H9 (cell line): ENCODE results near the gene TCOF1. TPM values are rescaled to one million over a fixed set of nuclear protein-coding genes. Genes with fewer than 3 reads are reported as not detected.

Experiments used
- DNase-seq: peaks from one replicate; pipeline ENCODE4 v3.0.0-alpha.2; 2017
- H2AFZ ChIP-seq: one replicate; pipeline ENCODE4 v1.6.1; 2013; ENCODE audit warnings: mild to moderate bottlenecking, low read length, control low read depth, moderate library complexity
- H2AK5ac ChIP-seq: 2 replicates; pipeline ENCODE4 v1.6.1; 2013; ENCODE audit warnings: low read length, control low read depth, mixed read lengths; ENCODE audit not compliant: insufficient read length
- H2BK120ac ChIP-seq: one replicate; pipeline ENCODE4 v1.6.1; 2013; ENCODE audit warnings: low read depth, mild to moderate bottlenecking, low read length, control low read depth, inconsistent platforms; ENCODE audit not compliant: poor library complexity, severe bottlenecking
- H2BK12ac ChIP-seq: 2 replicates; pipeline ENCODE4 v1.6.1; 2013; ENCODE audit warnings: low read length, control low read depth, mixed read lengths, low read depth; ENCODE audit not compliant: insufficient read length
- H2BK15ac ChIP-seq: 2 replicates; pipeline ENCODE4 v1.6.1; 2013; ENCODE audit warnings: low read depth, low read length, control low read depth
- H2BK20ac ChIP-seq: one replicate; pipeline ENCODE4 v1.6.1; 2013; ENCODE audit warnings: low read depth, mild to moderate bottlenecking, low read length, control low read depth, inconsistent platforms; ENCODE audit not compliant: poor library complexity, severe bottlenecking
- H2BK5ac ChIP-seq: 2 replicates; pipeline ENCODE4 v1.6.1; 2013; ENCODE audit warnings: low read length, control low read depth, mixed read lengths; ENCODE audit not compliant: insufficient read length
- H3K14ac ChIP-seq: 2 replicates; pipeline ENCODE4 v1.6.1; 2013; ENCODE audit warnings: low read length, control low read depth; ENCODE audit not compliant: insufficient read depth
- H3K18ac ChIP-seq: 2 replicates; pipeline ENCODE4 v1.6.1; 2013; ENCODE audit warnings: low read depth, mild to moderate bottlenecking, mixed read lengths, low read length, control low read depth; ENCODE audit not compliant: insufficient read length
- H3K23ac ChIP-seq: 2 replicates; pipeline ENCODE4 v1.6.1; 2013; ENCODE audit warnings: low read length, control low read depth, mixed read lengths, low read depth; ENCODE audit not compliant: insufficient read length
- H3K23me2 ChIP-seq: 2 replicates; pipeline ENCODE4 v1.6.1; 2013; ENCODE audit warnings: low read depth, mild to moderate bottlenecking, mixed read lengths, low read length, control low read depth; ENCODE audit not compliant: insufficient read length, poor library complexity, severe bottlenecking
- H3K27ac ChIP-seq: 2 replicates; pipeline ENCODE4 v1.5.1; 2013; ENCODE audit warnings: low read length, control low read depth, mixed read lengths, low read depth; ENCODE audit not compliant: insufficient read length
- H3K27me3 ChIP-seq: 2 replicates; pipeline ENCODE4 v1.6.1; 2013; ENCODE audit warnings: low read length, control low read depth, inconsistent platforms; ENCODE audit not compliant: insufficient read depth
- H3K4ac ChIP-seq: 2 replicates; pipeline ENCODE4 v1.6.1; 2013; ENCODE audit warnings: low read depth, mild to moderate bottlenecking, control low read depth, inconsistent platforms, low read length, moderate library complexity
- H3K4me1 ChIP-seq: 2 replicates; pipeline ENCODE4 v1.6.1; 2013; ENCODE audit warnings: low read length, control low read depth, inconsistent platforms; ENCODE audit not compliant: insufficient read depth
- H3K4me2 ChIP-seq: 2 replicates; pipeline ENCODE4 v1.6.1; 2013; ENCODE audit warnings: low read length, control low read depth, mixed read lengths; ENCODE audit not compliant: insufficient read length, insufficient read depth
- H3K56ac ChIP-seq: 2 replicates; pipeline ENCODE4 v1.6.1; 2013; ENCODE audit warnings: low read depth, mild to moderate bottlenecking, mixed read lengths, low read length, control low read depth; ENCODE audit not compliant: insufficient read length
- H3K79me1 ChIP-seq: 2 replicates; pipeline ENCODE4 v1.6.1; 2013; ENCODE audit warnings: low read depth, mild to moderate bottlenecking, moderate library complexity, low read length, control low read depth, inconsistent platforms; ENCODE audit not compliant: insufficient read depth, poor library complexity, severe bottlenecking
- H3K79me2 ChIP-seq: 2 replicates; pipeline ENCODE4 v1.6.1; 2013; ENCODE audit warnings: low read length, control low read depth, inconsistent platforms; ENCODE audit not compliant: insufficient read depth
- H3K9ac ChIP-seq: 2 replicates; pipeline ENCODE4 v1.6.1; 2013; ENCODE audit warnings: low read length, control low read depth, mixed read lengths; ENCODE audit not compliant: insufficient read length; ENCODE audit errors: extremely low read depth
- H3K9me3 ChIP-seq: one replicate; pipeline ENCODE4 v1.6.1; 2013; ENCODE audit warnings: low read depth, low read length, inconsistent platforms; ENCODE audit not compliant: control insufficient read depth
- H3T11ph ChIP-seq: one replicate; pipeline ENCODE4 v1.6.1; 2013; ENCODE audit warnings: mild to moderate bottlenecking, low read length, control low read depth, inconsistent platforms
- H4K20me1 ChIP-seq: one replicate; pipeline ENCODE4 v1.6.1; 2013; ENCODE audit not compliant: control insufficient read depth, insufficient read length, insufficient read depth
- H4K5ac ChIP-seq: 2 replicates; pipeline ENCODE4 v1.6.1; 2013; ENCODE audit warnings: low read depth, mild to moderate bottlenecking, mixed read lengths, low read length, control low read depth; ENCODE audit not compliant: insufficient read length
- H4K8ac ChIP-seq: replicated peaks from 2 replicates; pipeline ENCODE4 v1.6.1; 2013; ENCODE audit warnings: low read length, control low read depth, mixed read lengths, low read depth; ENCODE audit not compliant: insufficient read length
- H4K91ac ChIP-seq: 2 replicates; pipeline ENCODE4 v1.6.1; 2013; ENCODE audit warnings: low read depth, mild to moderate bottlenecking, moderate library complexity, mixed read lengths, low read length, control low read depth; ENCODE audit not compliant: insufficient read length
- H3K27ac Mint-ChIP-seq, 3 experiments: 2 replicates in 2 of 3; 3 replicates in 1 of 3; pipeline ENCODE4 v1.8.0; 2020 to 2021; ENCODE audit warnings: mixed read lengths in 3 of 3, mild to moderate bottlenecking in 1 of 3, moderate library complexity in 1 of 3
- H3K27me3 Mint-ChIP-seq: 2 replicates; pipeline ENCODE4 v1.8.0; 2021; ENCODE audit warnings: low read depth, mild to moderate bottlenecking, moderate library complexity, mixed read lengths
- H3K36me3 Mint-ChIP-seq, 3 experiments: 2 replicates in 2 of 3; 3 replicates in 1 of 3; pipeline ENCODE4 v1.8.0; 2020 to 2021; ENCODE audit warnings: low read depth in 3 of 3, mixed read lengths in 3 of 3; ENCODE audit not compliant: insufficient read depth in 1 of 3
- H3K4me1 Mint-ChIP-seq, 2 experiments: 2 replicates each; pipeline ENCODE4 v1.8.0; 2020; ENCODE audit warnings: mixed read lengths in 2 of 2
- H3K4me3 Mint-ChIP-seq, 2 experiments: 2 replicates in 1 of 2; 3 replicates in 1 of 2; pipeline ENCODE4 v1.8.0; 2020 to 2021; ENCODE audit warnings: mild to moderate bottlenecking in 2 of 2, mixed read lengths in 2 of 2, moderate library complexity in 1 of 2
- H3K9me3 Mint-ChIP-seq, 2 experiments: 2 replicates in 1 of 2; 3 replicates in 1 of 2; pipeline ENCODE4 v1.8.0; 2020; ENCODE audit warnings: mild to moderate bottlenecking in 2 of 2, mixed read lengths in 2 of 2, moderate library complexity in 1 of 2
- CTCF ChIP-seq: fragments of 200-600 bp; sonication (generic); conservative IDR thresholded peaks from 3 replicates; pipeline ENCODE4 v1.8.0; 2021; ENCODE audit warnings: antibody characterized with exemption, mild to moderate bottlenecking
- WGBS: extraction: QIAGEN DNeasy Blood & Tissue Kit; methylation state at CpG from one replicate; pipeline ENCODE4 v1.1.7; 2013; ENCODE audit warnings: missing lambda C conversion rate, low lambda C conversion rate, mixed read lengths; ENCODE audit not compliant: insufficient read length; ENCODE audit errors: extremely low coverage; 5-methylcytosine and 5-hydroxymethylcytosine counted together
- total RNA-seq: library from RNA; stranded (reverse); gene quantifications from 2 replicates; pipeline ENCODE4 v1.2.1, GENCODE V29; 2021

TCOF1 gene
- total RNA-seq, 1 experiment from 2014 or later, result 128 TPM

GRCh38 chr5:150358261-150359095 is 981 bp downstream of the TCOF1 start:
- no peak overlapping the region for H3K23ac ChIP-seq
- no peaks in the 10 kb centered on the region for H3K9me3 ChIP-seq
- no peak overlapping the region for H3K27ac ChIP-seq
- TF ChIP-seq CTCF, result no peak
- H2BK15ac ChIP-seq, result no peak overlapping the region
- peaks cover 21% of the 10 kb centered on the region; the same call in 1 of the 2 replicates for H3K79me2 ChIP-seq
- H2BK120ac ChIP-seq, result no peak overlapping the region
- no peak overlapping the region for H2AFZ ChIP-seq
- peak overlapping the region; percentile 94; the same call in 1 of the 2 replicates for H3K14ac ChIP-seq
- no peak overlapping the region for H2BK20ac ChIP-seq
- H3T11ph ChIP-seq, result no peak overlapping the region
- peak overlapping the region; percentile 93 for H3K9ac ChIP-seq
- no peaks in the 10 kb centered on the region for H3K4me1 ChIP-seq
- H3K36me3 Mint-ChIP-seq, result peaks cover 26 to 50% (median 39%) of the 10 kb centered on the region in 3 experiments
- H3K4me1 Mint-ChIP-seq, result peaks cover 11 to 14% of the 10 kb centered on the region in 2 experiments
- no peak overlapping the region for H3K56ac ChIP-seq
- H3K4me3 Mint-ChIP-seq, result peak overlapping the region; percentile 93 to 95
- H3K27me3 Mint-ChIP-seq, result peaks cover 11% of the 10 kb centered on the region
- no peak overlapping the region for H4K91ac ChIP-seq
- H2BK12ac ChIP-seq, result no peak overlapping the region
- peak overlapping the region; percentile 88 for H3K4me2 ChIP-seq
- peaks cover 4% of the 10 kb centered on the region for H3K23me2 ChIP-seq
- H3K27ac Mint-ChIP-seq, result peak overlapping the region in 2 of 3 experiments; percentile 93 to 96; a peak in 5 of 7 replicates
- peaks cover 5% of the 10 kb centered on the region for H4K20me1 ChIP-seq
- peak overlapping the region; percentile 82 for H3K18ac ChIP-seq
- WGBS, result no CpG with 5 or more reads among the region's 23 CpGs
- H4K8ac ChIP-seq, result no peak overlapping the region
- no peak overlapping the region for H2AK5ac ChIP-seq
- peak overlapping the region; percentile 83; the same call in 1 of the 2 replicates for H3K4ac ChIP-seq
- peak overlapping the region; percentile 57 for H4K5ac ChIP-seq
- H3K9me3 Mint-ChIP-seq, result no peaks in the 10 kb centered on the region
- no peak overlapping the region for H2BK5ac ChIP-seq
- no peaks in the 10 kb centered on the region for H3K27me3 ChIP-seq
- no peak for DNase-seq
- peaks cover 11% of the 10 kb centered on the region for H3K79me1 ChIP-seq
